ENCODE measurements around the gene TMEM266.

The TMEM266 gene

GRCh38 chr15:76190751-76191538, 131.2 kb downstream of the TMEM266 start:
- H3K36me3 ChIP-seq (ENCODE audit: control insufficient read depth in 1 of 2, insufficient read depth in 2 of 2, low read length in 2 of 2) = no peaks in the 10 kb centered on the region
- peaks cover 2 to 15% of the 10 kb centered on the region in 2 donors for H3K4me1 ChIP-seq (ENCODE audit: control insufficient read depth in 1 of 2, insufficient read depth in 2 of 2, low read length in 2 of 2)
- no peaks in the 10 kb centered on the region for H3K9me3 ChIP-seq (ENCODE audit: control insufficient read depth in 1 of 2, low read length in 2 of 2)
- no peaks in the 10 kb centered on the region for H3K27me3 ChIP-seq (ENCODE audit: low read depth, low read length)
- no peak overlapping the region for H3K27ac ChIP-seq (ENCODE audit: low read length)
- peak overlapping the region in 1 of 2 donors; percentile 14 for H3K4me3 ChIP-seq (ENCODE audit: low read depth in 1 of 2, low read length in 2 of 2)

- Histone ChIP-seq H3K27me3 (ENCODE audit: low read depth, low read length) (no peaks in the 10 kb centered on the region), H3K4me1 (ENCODE audit: control insufficient read depth in 1 of 2, insufficient read depth in 2 of 2, low read length in 2 of 2) (peaks cover 7 to 23% of the 10 kb centered on the region in 2 donors), H3K27ac (ENCODE audit: low read length) (no peak overlapping the region), H3K36me3 (ENCODE audit: control insufficient read depth in 1 of 2, insufficient read depth in 2 of 2, low read length in 2 of 2) (no peaks in the 10 kb centered on the region), H3K9me3 (ENCODE audit: control insufficient read depth in 1 of 2, low read length in 2 of 2) (no peaks in the 10 kb centered on the region), H3K4me3 (ENCODE audit: low read depth in 1 of 2, low read length in 2 of 2) (no peak overlapping the region)
Measured at GRCh38 chr15:76191539-76192244, 131.9 kb downstream of the TMEM266 start.

GRCh38 chr15:76192715-76193114, 132.9 kb downstream of the TMEM266 start:
- Histone ChIP-seq H3K4me3 (ENCODE audit: low read depth in 1 of 2, low read length in 2 of 2) (no peak overlapping the region), H3K27ac (ENCODE audit: low read length) (no peak overlapping the region), H3K27me3 (ENCODE audit: low read depth, low read length) (no peaks in the 10 kb centered on the region), H3K36me3 (ENCODE audit: control insufficient read depth in 1 of 2, insufficient read depth in 2 of 2, low read length in 2 of 2) (no peaks in the 10 kb centered on the region), H3K9me3 (ENCODE audit: control insufficient read depth in 1 of 2, low read length in 2 of 2) (no peaks in the 10 kb centered on the region), H3K4me1 (ENCODE audit: control insufficient read depth in 1 of 2, insufficient read depth in 2 of 2, low read length in 2 of 2) (peaks cover 9 to 28% of the 10 kb centered on the region in 2 donors)

- Histone ChIP-seq H3K27ac (ENCODE audit: low read length) (no peak overlapping the region), H3K36me3 (ENCODE audit: control insufficient read depth in 1 of 2, insufficient read depth in 2 of 2, low read length in 2 of 2) (no peaks in the 10 kb centered on the region), H3K9me3 (ENCODE audit: control insufficient read depth in 1 of 2, low read length in 2 of 2) (no peaks in the 10 kb centered on the region), H3K4me1 (ENCODE audit: control insufficient read depth in 1 of 2, insufficient read depth in 2 of 2, low read length in 2 of 2) (peaks cover 11 to 36% of the 10 kb centered on the region in 2 donors), H3K27me3 (ENCODE audit: low read depth, low read length) (no peaks in the 10 kb centered on the region), H3K4me3 (ENCODE audit: low read depth in 1 of 2, low read length in 2 of 2) (no peak overlapping the region)
Measured at GRCh38 chr15:76193934-76194333, 134.1 kb downstream of the TMEM266 start.

- peaks cover 14 to 36% of the 10 kb centered on the region in 2 donors for H3K4me1 ChIP-seq (ENCODE audit: control insufficient read depth in 1 of 2, insufficient read depth in 2 of 2, low read length in 2 of 2)
- no peaks in the 10 kb centered on the region for H3K27me3 ChIP-seq (ENCODE audit: low read depth, low read length)
- H3K4me3 ChIP-seq (ENCODE audit: low read depth in 1 of 2, low read length in 2 of 2) = no peak overlapping the region
- no peak overlapping the region for H3K27ac ChIP-seq (ENCODE audit: low read length)
- no peaks in the 10 kb centered on the region for H3K36me3 ChIP-seq (ENCODE audit: control insufficient read depth in 1 of 2, insufficient read depth in 2 of 2, low read length in 2 of 2)
- H3K9me3 ChIP-seq (ENCODE audit: control insufficient read depth in 1 of 2, low read length in 2 of 2) = no peaks in the 10 kb centered on the region
Measured at GRCh38 chr15:76195506-76196268, 135.9 kb downstream of the TMEM266 start.

- Histone ChIP-seq H3K27ac (ENCODE audit: low read length) (no peak overlapping the region), H3K4me1 (ENCODE audit: control insufficient read depth in 1 of 2, insufficient read depth in 2 of 2, low read length in 2 of 2) (peaks cover 14 to 29% of the 10 kb centered on the region in 2 donors)
Measured at GRCh38 chr15:76196269-76197231, 136.8 kb downstream of the TMEM266 start.

GRCh38 chr15:76197703-76198455, 138.1 kb downstream of the TMEM266 start:
- no peaks in the 10 kb centered on the region for H3K36me3 ChIP-seq (ENCODE audit: control insufficient read depth in 1 of 2, insufficient read depth in 2 of 2, low read length in 2 of 2)
- H3K9me3 ChIP-seq (ENCODE audit: control insufficient read depth in 1 of 2, low read length in 2 of 2) = no peaks in the 10 kb centered on the region
- no peak overlapping the region for H3K4me3 ChIP-seq (ENCODE audit: low read depth in 1 of 2, low read length in 2 of 2)
- H3K4me1 ChIP-seq (ENCODE audit: control insufficient read depth in 1 of 2, insufficient read depth in 2 of 2, low read length in 2 of 2) = peaks cover 14 to 26% of the 10 kb centered on the region in 2 donors
- no peaks in the 10 kb centered on the region for H3K27me3 ChIP-seq (ENCODE audit: low read depth, low read length)
- no peak overlapping the region for H3K27ac ChIP-seq (ENCODE audit: low read length)

More at GRCh38 chr15:76196269-76197231, 136.8 kb downstream of the TMEM266 start:
- Histone ChIP-seq H3K4me3 (ENCODE audit: low read depth in 1 of 2, low read length in 2 of 2) (no peak overlapping the region), H3K9me3 (ENCODE audit: control insufficient read depth in 1 of 2, low read length in 2 of 2) (no peaks in the 10 kb centered on the region), H3K27me3 (ENCODE audit: low read depth, low read length) (no peaks in the 10 kb centered on the region), H3K36me3 (ENCODE audit: control insufficient read depth in 1 of 2, insufficient read depth in 2 of 2, low read length in 2 of 2) (no peaks in the 10 kb centered on the region)

- Histone ChIP-seq H3K9me3 (ENCODE audit: control insufficient read depth in 1 of 2, low read length in 2 of 2) (no peaks in the 10 kb centered on the region), H3K27ac (ENCODE audit: low read length) (no peak overlapping the region), H3K27me3 (ENCODE audit: low read depth, low read length) (no peaks in the 10 kb centered on the region), H3K36me3 (ENCODE audit: control insufficient read depth in 1 of 2, insufficient read depth in 2 of 2, low read length in 2 of 2) (peaks cover 0 to 4% of the 10 kb centered on the region in 2 donors), H3K4me3 (ENCODE audit: low read depth in 1 of 2, low read length in 2 of 2) (no peak overlapping the region), H3K4me1 (ENCODE audit: control insufficient read depth in 1 of 2, insufficient read depth in 2 of 2, low read length in 2 of 2) (peaks cover 14 to 26% of the 10 kb centered on the region in 2 donors)
Measured at GRCh38 chr15:76198456-76199105, 138.8 kb downstream of the TMEM266 start.

- no peak overlapping the region for H3K27ac ChIP-seq (ENCODE audit: low read length)
- H3K27me3 ChIP-seq (ENCODE audit: low read depth, low read length) = no peaks in the 10 kb centered on the region
- peaks cover 14 to 26% of the 10 kb centered on the region in 2 donors for H3K4me1 ChIP-seq (ENCODE audit: control insufficient read depth in 1 of 2, insufficient read depth in 2 of 2, low read length in 2 of 2)
Measured at GRCh38 chr15:76199106-76200082, 139.6 kb downstream of the TMEM266 start.

More at GRCh38 chr15:76199106-76200082, 139.6 kb downstream of the TMEM266 start:
- no peak overlapping the region for H3K4me3 ChIP-seq (ENCODE audit: low read depth in 1 of 2, low read length in 2 of 2)
- H3K36me3 ChIP-seq (ENCODE audit: control insufficient read depth in 1 of 2, insufficient read depth in 2 of 2, low read length in 2 of 2) = peaks cover 0 to 12% of the 10 kb centered on the region in 2 donors
- H3K9me3 ChIP-seq (ENCODE audit: control insufficient read depth in 1 of 2, low read length in 2 of 2) = no peaks in the 10 kb centered on the region

All from muscle layer of duodenum (tissue), 2 donors.